B cell (primary cell): ENCODE measurements around the gene RGS11.

ENCODE experiments used
- EZH2 ChIP-seq: IDR thresholded peaks from 2 replicates; pipeline ENCODE4 v1.6.1; 2012; ENCODE audit warnings: borderline replicate concordance, low read depth, mild to moderate bottlenecking, moderate library complexity, low read length; ENCODE audit not compliant: insufficient read depth, poor library complexity, severe bottlenecking
- TF ChIP-seq, protein P1 (sequence below): fragments of 200-600 bp; IDR thresholded peaks from one replicate; pipeline ENCODE4 v1.8.0; 2022; ENCODE audit warnings: antibody characterized with exemption, mild to moderate bottlenecking

GRCh38 chr16:275041-275641 lies 603 bp downstream of the RGS11 start:
- TF ChIP-seq, protein P1, sequence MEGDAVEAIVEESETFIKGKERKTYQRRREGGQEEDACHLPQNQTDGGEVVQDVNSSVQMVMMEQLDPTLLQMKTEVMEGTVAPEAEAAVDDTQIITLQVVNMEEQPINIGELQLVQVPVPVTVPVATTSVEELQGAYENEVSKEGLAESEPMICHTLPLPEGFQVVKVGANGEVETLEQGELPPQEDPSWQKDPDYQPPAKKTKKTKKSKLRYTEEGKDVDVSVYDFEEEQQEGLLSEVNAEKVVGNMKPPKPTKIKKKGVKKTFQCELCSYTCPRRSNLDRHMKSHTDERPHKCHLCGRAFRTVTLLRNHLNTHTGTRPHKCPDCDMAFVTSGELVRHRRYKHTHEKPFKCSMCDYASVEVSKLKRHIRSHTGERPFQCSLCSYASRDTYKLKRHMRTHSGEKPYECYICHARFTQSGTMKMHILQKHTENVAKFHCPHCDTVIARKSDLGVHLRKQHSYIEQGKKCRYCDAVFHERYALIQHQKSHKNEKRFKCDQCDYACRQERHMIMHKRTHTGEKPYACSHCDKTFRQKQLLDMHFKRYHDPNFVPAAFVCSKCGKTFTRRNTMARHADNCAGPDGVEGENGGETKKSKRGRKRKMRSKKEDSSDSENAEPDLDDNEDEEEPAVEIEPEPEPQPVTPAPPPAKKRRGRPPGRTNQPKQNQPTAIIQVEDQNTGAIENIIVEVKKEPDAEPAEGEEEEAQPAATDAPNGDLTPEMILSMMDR = no peak
- no peak for TF ChIP-seq EZH2
